HepG2 (cell line): ENCODE results near the gene QDPR.

Experiments used
- CEBPG ChIP-seq: IDR thresholded peaks from 2 replicates; pipeline ENCODE4 v1.6.1; 2016
- CHCHD3 ChIP-seq: sonication (generic); formaldehyde crosslinking; IDR thresholded peaks from 2 replicates; pipeline ENCODE4 v1.8.0; 2022; ENCODE audit warnings: mild to moderate bottlenecking, missing genetic modification reagents, moderate library complexity
- CSRNP2 ChIP-seq: sonication (generic); formaldehyde crosslinking; conservative IDR thresholded peaks from 2 replicates; pipeline ENCODE4 v1.8.0; 2022; ENCODE audit warnings: low read depth, missing genetic modification reagents
- CTCF ChIP-seq: sonication (generic); formaldehyde crosslinking; IDR thresholded peaks from 2 replicates; pipeline ENCODE4 v1.5.0; 2020; ENCODE audit warnings: mild to moderate bottlenecking, missing genetic modification reagents, moderate library complexity
- MAZ ChIP-seq, 2 experiments: sonication (generic) in 1 of 2; formaldehyde crosslinking in 1 of 2; IDR thresholded peaks; 2 replicates each; pipeline versions ENCODE4 v1.5.0 to v1.6.1; 2012 to 2020; ENCODE audit warnings: low read depth in 2 of 2, mild to moderate bottlenecking in 2 of 2, borderline replicate concordance in 1 of 2, improper control_type of control experiment in 1 of 2, low read length in 1 of 2, missing genetic modification reagents in 1 of 2, moderate library complexity in 1 of 2
- ZBTB46 ChIP-seq: sonication (generic); formaldehyde crosslinking; IDR thresholded peaks from 2 replicates; pipeline ENCODE4 v1.4.0; 2020; ENCODE audit warnings: mild to moderate bottlenecking, missing genetic modification reagents, borderline replicate concordance
- ZFP36L1 ChIP-seq: sonication (generic); formaldehyde crosslinking; IDR thresholded peaks from 2 replicates; pipeline ENCODE4 v1.8.0; 2022; ENCODE audit warnings: mild to moderate bottlenecking, missing genetic modification reagents, moderate library complexity
- ZNF660 ChIP-seq: sonication (generic); formaldehyde crosslinking; IDR thresholded peaks from 2 replicates; pipeline ENCODE4 v1.5.1; 2020; ENCODE audit warnings: mild to moderate bottlenecking, low read depth, missing genetic modification reagents, borderline replicate concordance
- ZSCAN12 ChIP-seq: sonication (generic); formaldehyde crosslinking; IDR thresholded peaks from 2 replicates; pipeline ENCODE4 v1.9.0; 2021; ENCODE audit warnings: mild to moderate bottlenecking, missing genetic modification reagents
- TF ChIP-seq, protein P1 (sequence below): IDR thresholded peaks from 2 replicates; pipeline ENCODE4 v1.6.1; 2016; ENCODE audit warnings: missing compliant biosample characterization, missing genetic modification reagents, borderline replicate concordance

GRCh38 chr4:17482716-17483115 is 29.2 kb downstream of the QDPR start:
- TF ChIP-seq CEBPG (CRISPR knock-in tag) (no peak), ZNF660 (CRISPR knock-in tag) (no peak), ZBTB46 (CRISPR knock-in tag) (no peak), ZFP36L1 (no peak), CHCHD3 (CRISPR knock-in tag) (no peak), ZSCAN12 (CRISPR knock-in tag) (no peak), MAZ (IDR thresholded peaks at IDR 0.05; ENCODE audit: borderline replicate concordance, low read depth, low read length) (no peak), MAZ (CRISPR knock-in tag; IDR thresholded peaks at IDR 0.05; ENCODE audit: low read depth) (no peak), CSRNP2 (CRISPR knock-in tag) (no peak), CTCF (CRISPR knock-in tag) (no peak)
- TF ChIP-seq, protein P1, sequence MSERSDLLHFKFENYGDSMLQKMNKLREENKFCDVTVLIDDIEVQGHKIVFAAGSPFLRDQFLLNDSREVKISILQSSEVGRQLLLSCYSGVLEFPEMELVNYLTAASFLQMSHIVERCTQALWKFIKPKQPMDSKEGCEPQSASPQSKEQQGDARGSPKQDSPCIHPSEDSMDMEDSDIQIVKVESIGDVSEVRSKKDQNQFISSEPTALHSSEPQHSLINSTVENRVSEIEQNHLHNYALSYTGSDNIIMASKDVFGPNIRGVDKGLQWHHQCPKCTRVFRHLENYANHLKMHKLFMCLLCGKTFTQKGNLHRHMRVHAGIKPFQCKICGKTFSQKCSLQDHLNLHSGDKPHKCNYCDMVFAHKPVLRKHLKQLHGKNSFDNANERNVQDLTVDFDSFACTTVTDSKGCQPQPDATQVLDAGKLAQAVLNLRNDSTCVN, result no peak
